ENCODE measurements around the gene TRRAP.

GRCh38 chr7:99002827-99003212, 124.5 kb downstream of the TRRAP start:
- TF ChIP-seq POLR2A (IDR thresholded peaks at IDR 0.05), result no peak
- TF ChIP-seq CTCF (IDR thresholded peaks at IDR 0.05), result no peak
- no peak for TF ChIP-seq POLR2AphosphoS5 (IDR thresholded peaks at IDR 0.05)

Measured in upper lobe of left lung (tissue), 4 donors.